GM23338 (cell line): ENCODE data around the gene CMTM2.

ENCODE experiments used
- CTCF ChIP-seq, 2 experiments: fragments of 200-600 bp in 1 of 2; sonication (generic) in 1 of 2; conservative IDR thresholded peaks; 2 replicates each; pipeline versions ENCODE4 v1.5.1 to v1.6.1; 2016 to 2017; ENCODE audit warnings: antibody characterized with exemption in 2 of 2, low read depth in 2 of 2, mild to moderate bottlenecking in 2 of 2, moderate library complexity in 1 of 2
- EZH2phosphoT487 ChIP-seq: fragments of 200-600 bp; sonication (generic); IDR thresholded peaks from one replicate; pipeline ENCODE4 v1.8.1; 2018; ENCODE audit warnings: antibody characterized with exemption; ENCODE audit not compliant: unreplicated experiment

DNA sequence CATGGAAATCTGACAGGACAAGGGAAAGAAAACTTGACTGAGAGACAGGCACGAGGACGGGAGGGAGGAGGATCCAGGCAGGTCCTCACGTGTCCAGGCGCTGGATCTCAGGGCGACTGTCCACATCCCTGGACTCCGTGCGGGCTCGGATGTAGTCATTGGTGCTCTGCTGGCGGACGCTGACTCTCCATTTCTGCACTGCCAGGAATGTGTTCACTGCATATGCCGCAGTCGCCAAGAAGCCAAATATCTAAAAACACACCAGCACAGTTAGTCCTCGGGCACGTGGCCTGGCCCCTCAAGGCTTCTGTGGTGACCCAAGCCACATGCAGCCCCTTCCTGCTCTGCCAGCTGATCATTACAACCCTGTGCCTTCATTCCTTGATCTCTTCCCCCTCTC, 42.7 kb downstream of the CMTM2 start:
- TF ChIP-seq CTCF (conservative IDR thresholded peaks at IDR 0.05; ENCODE audit: low read depth in 2 of 2) (no peak), EZH2phosphoT487 (no peak)
